ENCODE measurements around the gene KSR1.
"Not testable (repeated sequence)": the region's sequence is repeated elsewhere in the genome, so short reads cannot be mapped to it uniquely, and the experiment has no call there.

The KSR1 gene

GRCh38 chr17:27427166-27427862 is 28.9 kb upstream of the KSR1 start:
- not testable (repeated sequence) for DNase-seq

GRCh38 chr17:27428781-27429505 is 27.3 kb upstream of the KSR1 start:
- DNase-seq = no peak

GRCh38 chr17:27429666-27430382 is 26.4 kb upstream of the KSR1 start:
- no peak for DNase-seq

GRCh38 chr17:27430383-27430840 is 25.8 kb upstream of the KSR1 start:
- no peak for DNase-seq

- no peak for DNase-seq
Observed at GRCh38 chr17:27430882-27431491, 25.3 kb upstream of the KSR1 start.

- no peak for DNase-seq
Observed at GRCh38 chr17:27433521-27433920, 22.7 kb upstream of the KSR1 start.

- DNase-seq = not testable (repeated sequence)
Observed at GRCh38 chr17:27435431-27436070, 20.7 kb upstream of the KSR1 start.

- DNase-seq = no peak
Observed at GRCh38 chr17:27438348-27438998, 17.8 kb upstream of the KSR1 start.

- no peak for DNase-seq
Observed at GRCh38 chr17:27439342-27439741, 16.9 kb upstream of the KSR1 start.

- DNase-seq = no peak
Observed at GRCh38 chr17:27442702-27443101, 13.5 kb upstream of the KSR1 start.

- no peak for DNase-seq
Observed at GRCh38 chr17:27443491-27443890, 12.8 kb upstream of the KSR1 start.

GRCh38 chr17:27445971-27446370 is 10.3 kb upstream of the KSR1 start:
- DNase-seq = no peak

- DNase-seq = no peak
Observed at GRCh38 chr17:27446569-27447301, 9.5 kb upstream of the KSR1 start.

- DNase-seq = not testable (repeated sequence)
Observed at GRCh38 chr17:27448534-27448933, 7.7 kb upstream of the KSR1 start.

- no peak for DNase-seq
Observed at GRCh38 chr17:27449541-27449940, 6.7 kb upstream of the KSR1 start.

- DNase-seq = no peak
Observed at GRCh38 chr17:27449988-27450387, 6.3 kb upstream of the KSR1 start.

- no peak for DNase-seq
Observed at GRCh38 chr17:27450416-27450815, 5.8 kb upstream of the KSR1 start.

- DNase-seq = no peak
Observed at GRCh38 chr17:27451906-27452305, 4.3 kb upstream of the KSR1 start.

- DNase-seq = no peak
Observed at GRCh38 chr17:27452828-27453227, 3.4 kb upstream of the KSR1 start.

- DNase-seq = no peak
Observed at GRCh38 chr17:27453471-27453870, 2.8 kb upstream of the KSR1 start.

- no peak for DNase-seq
Observed at GRCh38 chr17:27454089-27454488, 2.2 kb upstream of the KSR1 start.
